ENCODE measurements around the gene SLC11A1. TPM values are rescaled to one million over a fixed set of nuclear protein-coding genes. Genes with fewer than 3 reads are reported as not detected.

SLC11A1 gene
- total RNA-seq, 4 donors from 2014 or later: 5.6 to 38.1 (median 20.7) TPM

DNA sequence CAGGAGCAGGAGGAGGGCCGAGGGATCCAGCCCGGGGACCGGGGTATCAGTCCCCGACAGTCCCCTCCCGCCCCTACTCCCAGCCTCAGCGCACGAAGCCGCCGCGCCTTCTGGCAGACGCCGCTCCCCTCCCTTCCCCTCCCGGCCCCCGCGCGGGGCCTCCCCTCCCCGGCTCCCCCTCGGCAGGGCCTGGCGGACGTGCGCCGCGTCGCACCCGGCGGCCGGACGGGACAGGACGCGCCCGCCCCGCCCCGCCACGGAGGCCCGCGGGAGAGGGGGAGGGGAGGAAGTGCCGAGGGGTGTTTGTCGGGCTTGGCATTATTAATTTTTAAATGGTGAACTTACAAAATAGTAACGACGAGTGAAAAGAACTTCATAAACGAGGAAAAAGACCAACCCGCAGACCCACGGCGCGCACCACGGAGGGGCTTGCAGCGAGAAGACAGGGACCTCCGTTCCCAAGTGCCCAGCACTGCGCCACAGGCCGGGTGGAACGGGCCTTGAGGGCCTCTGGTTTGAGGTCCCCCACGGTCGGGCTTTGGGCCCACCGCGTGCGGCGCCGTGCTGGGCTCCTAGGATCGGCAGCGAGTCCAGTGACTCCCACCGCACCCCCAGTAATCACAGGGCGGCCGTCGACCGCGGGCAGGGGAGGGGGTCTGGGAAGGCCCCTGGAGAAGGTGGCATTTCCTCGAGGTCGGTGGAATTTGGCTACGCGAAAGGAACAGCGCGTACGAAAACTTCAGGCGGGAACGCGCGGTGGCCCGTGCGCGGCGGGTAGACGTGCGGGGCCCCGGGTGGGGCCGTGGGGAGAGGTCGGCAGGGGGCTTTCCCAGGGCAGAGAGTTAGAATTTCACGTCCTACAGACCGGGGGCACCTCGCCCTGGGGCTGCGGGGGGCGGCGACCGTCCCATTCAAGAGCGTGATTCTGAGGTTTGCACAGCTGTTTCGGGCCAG lies 16.6 kb downstream of the SLC11A1 start:
- intact Hi-C loops (cut with DNase I): loop anchor here (5.0 kb wide), 1 partner anchor 126 kb away; the partner anchor contains the start of genes AAMP and PNKD
- Histone ChIP-seq H3K9me3 (no peaks in the 10 kb centered on the region), H3K27me3 (no peaks in the 10 kb centered on the region), H3K4me3 (peak overlapping the region; percentile 88 to 96 (median 93)), H3K27ac (replicated peaks in 1 of 4) (peak overlapping the region; percentile 98 to 100 (median 100)), H3K36me3 (peaks cover 16 to 27% (median 24%) of the 10 kb centered on the region in 4 donors), H3K4me1 (peaks cover 37 to 68% (median 63%) of the 10 kb centered on the region in 4 donors)
- 0% methylated on average over 7 of the region's 95 CpGs for WGBS
- DNase-seq (ENCODE audit: extremely low spot score): no peak
- TF ChIP-seq POLR2A (IDR thresholded peaks at IDR 0.05; ENCODE audit: low read depth) (no peak), EP300 (IDR thresholded peaks at IDR 0.05) (no peak), POLR2AphosphoS5 (IDR thresholded peaks at IDR 0.05) (peak; percentile 31 to 79), CTCF (IDR thresholded peaks at IDR 0.05) (peak in 1 of 3 experiments; percentile 26)

DNA sequence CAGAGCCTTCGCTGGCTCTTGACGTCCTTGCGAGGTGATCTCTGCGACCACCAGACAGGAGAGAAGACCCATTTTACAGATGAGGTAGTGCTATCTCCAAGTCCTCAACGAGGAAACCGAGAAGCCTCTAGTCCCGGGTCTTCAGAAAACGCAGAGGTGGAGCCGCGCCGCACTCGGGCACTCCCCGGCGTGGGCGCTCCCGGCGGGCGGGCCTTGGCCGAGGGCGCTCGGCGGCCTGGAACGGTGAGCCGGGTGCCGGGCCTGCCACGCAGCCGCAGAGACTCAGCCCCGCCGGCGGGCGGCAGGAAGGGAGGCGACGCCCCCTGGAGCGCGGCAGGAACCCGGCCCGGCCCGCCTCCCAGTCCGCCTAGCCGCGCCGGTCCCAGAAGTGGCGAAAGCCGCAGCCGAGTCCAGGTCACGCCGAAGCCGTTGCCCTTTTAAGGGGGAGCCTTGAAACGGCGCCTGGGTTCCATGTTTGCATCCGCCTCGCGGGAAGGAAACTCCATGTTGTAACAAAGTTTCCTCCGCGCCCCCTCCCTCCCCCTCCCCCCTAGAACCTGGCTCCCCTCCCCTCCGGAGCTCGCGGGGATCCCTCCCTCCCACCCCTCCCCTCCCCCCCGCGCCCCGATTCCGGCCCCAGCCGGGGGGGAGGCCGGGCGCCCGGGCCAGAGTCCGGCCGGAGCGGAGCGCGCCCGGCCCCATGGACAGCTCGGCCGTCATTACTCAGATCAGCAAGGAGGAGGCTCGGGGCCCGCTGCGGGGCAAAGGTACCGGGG lies 17.5 kb downstream of the SLC11A1 start, which contains the start of gene CTDSP1:
CTDSP1 (plus strand) TSS at position 478 of the 776 bp plus-strand sequence; CDS start at position 701, 223 bp downstream.
- TF ChIP-seq EP300 (IDR thresholded peaks at IDR 0.05) (no peak), CTCF (IDR thresholded peaks at IDR 0.05) (peak in 2 of 3 experiments; percentile 4 to 28), POLR2AphosphoS5 (IDR thresholded peaks at IDR 0.05) (peak; percentile 89 to 93), POLR2A (IDR thresholded peaks at IDR 0.05; ENCODE audit: low read depth) (peak; percentile 79)
- peak; percentile 98 for DNase-seq (ENCODE audit: extremely low spot score)
- peaks cover 25 to 36% (median 33%) of the 10 kb centered on the region in 4 donors for H3K36me3 ChIP-seq
- peak within 1 kb of the TSS; percentile 88 to 96 (median 93) for H3K4me3 ChIP-seq
- WGBS: 7% methylated on average over 6 of the region's 78 CpGs
- intact Hi-C loops (cut with DNase I): loop anchor here (5.0 kb wide), 1 partner anchor 127 kb away; the partner anchor contains the start of genes AAMP and PNKD
- peak within 1 kb of the TSS; percentile 98 to 100 (median 100) for H3K27ac ChIP-seq (replicated peaks in 1 of 4)
- H3K9me3 ChIP-seq: no peaks in the 10 kb centered on the region
- H3K4me1 ChIP-seq: peaks cover 41 to 77% (median 71%) of the 10 kb centered on the region in 4 donors
- no peaks in the 10 kb centered on the region for H3K27me3 ChIP-seq

GRCh38 chr2:218400167-218400929 lies 18.3 kb downstream of the SLC11A1 start:
- TF ChIP-seq CTCF (IDR thresholded peaks at IDR 0.05) (no peak), EP300 (IDR thresholded peaks at IDR 0.05) (no peak), POLR2A (IDR thresholded peaks at IDR 0.05; ENCODE audit: low read depth) (no peak), POLR2AphosphoS5 (IDR thresholded peaks at IDR 0.05) (no peak)
- H3K4me1 ChIP-seq: peaks cover 48 to 82% (median 77%) of the 10 kb centered on the region in 4 donors
- 0% methylated on average over 23 of the region's 63 CpGs for WGBS

More at GRCh38 chr2:218400167-218400929, 18.3 kb downstream of the SLC11A1 start:
- Histone ChIP-seq H3K27me3 (no peaks in the 10 kb centered on the region), H3K9me3 (no peaks in the 10 kb centered on the region), H3K27ac (replicated peaks in 1 of 4) (peak overlapping the region; percentile 98 to 100 (median 100)), H3K4me3 (peak overlapping the region; percentile 88 to 96 (median 93)), H3K36me3 (peaks cover 26 to 41% (median 40%) of the 10 kb centered on the region in 4 donors)
- intact Hi-C loops (cut with DNase I): no loop called here
- DNase-seq (ENCODE audit: extremely low spot score): no peak
